A549 (cell line): ENCODE measurements around the gene BMP10.

ENCODE experiments used
- CBX2 ChIP-seq: fragments of 200-600 bp; sonication (generic); IDR thresholded peaks from 2 replicates; pipeline ENCODE4 v1.6.1; 2016; ENCODE audit warnings: low read depth, mild to moderate bottlenecking, borderline replicate concordance
- EP300 ChIP-seq, 2 experiments: fragments of >200 bp; sonication (Bioruptor Twin); formaldehyde crosslinking; IDR thresholded peaks; 2 replicates in 1 of 2; 3 replicates in 1 of 2; pipeline ENCODE4 v1.6.1; 2016 to 2017
- JUN ChIP-seq, 2 experiments: fragments of >200 bp; sonication (Bioruptor Twin); formaldehyde crosslinking; IDR thresholded peaks; 2 replicates in 1 of 2; 3 replicates in 1 of 2; pipeline ENCODE4 v1.6.1; 2016 to 2017
- MYC ChIP-seq: IDR thresholded peaks from 2 replicates; pipeline ENCODE4 v1.6.1; 2012; ENCODE audit warnings: mild to moderate bottlenecking, inconsistent platforms, low read length, improper control_type of control experiment, borderline replicate concordance
- PBX3 ChIP-seq: IDR thresholded peaks from 2 replicates; pipeline ENCODE4 v1.6.1; 2012
- RAD21 ChIP-seq, 2 experiments: fragments of >200 bp in 1 of 2; sonication (Bioruptor Twin) in 1 of 2; formaldehyde crosslinking in 1 of 2; IDR thresholded peaks in 1 of 2; conservative IDR thresholded peaks in 1 of 2; 2 replicates in 1 of 2; 3 replicates in 1 of 2; pipeline ENCODE4 v1.6.1; 2012 to 2018; ENCODE audit warnings: inconsistent platforms in 1 of 2
- TF ChIP-seq, protein P1 (sequence below): fragments of >200 bp; sonication (Bioruptor Twin); formaldehyde crosslinking; IDR thresholded peaks from 3 replicates; pipeline ENCODE4 v1.5.1; 2016
- TF ChIP-seq, protein P2 (sequence below): fragments of 150-350 bp; IDR thresholded peaks from 2 replicates; pipeline ENCODE4 v1.6.1; 2014; ENCODE audit warnings: low read depth, mild to moderate bottlenecking, low read length
- TF ChIP-seq, protein P3 (sequence below): IDR thresholded peaks from 2 replicates; pipeline ENCODE4 v1.6.1; 2012

- TF ChIP-seq JUN (IDR thresholded peaks at IDR 0.05) (no peak), RAD21 (conservative IDR thresholded peaks at IDR 0.05 in 1 of 2, IDR thresholded peaks at IDR 0.05 in 1 of 2) (no peak), EP300 (IDR thresholded peaks at IDR 0.05) (no peak), CBX2 (no peak), MYC (no peak), PBX3 (no peak)
- TF ChIP-seq, protein P1, sequence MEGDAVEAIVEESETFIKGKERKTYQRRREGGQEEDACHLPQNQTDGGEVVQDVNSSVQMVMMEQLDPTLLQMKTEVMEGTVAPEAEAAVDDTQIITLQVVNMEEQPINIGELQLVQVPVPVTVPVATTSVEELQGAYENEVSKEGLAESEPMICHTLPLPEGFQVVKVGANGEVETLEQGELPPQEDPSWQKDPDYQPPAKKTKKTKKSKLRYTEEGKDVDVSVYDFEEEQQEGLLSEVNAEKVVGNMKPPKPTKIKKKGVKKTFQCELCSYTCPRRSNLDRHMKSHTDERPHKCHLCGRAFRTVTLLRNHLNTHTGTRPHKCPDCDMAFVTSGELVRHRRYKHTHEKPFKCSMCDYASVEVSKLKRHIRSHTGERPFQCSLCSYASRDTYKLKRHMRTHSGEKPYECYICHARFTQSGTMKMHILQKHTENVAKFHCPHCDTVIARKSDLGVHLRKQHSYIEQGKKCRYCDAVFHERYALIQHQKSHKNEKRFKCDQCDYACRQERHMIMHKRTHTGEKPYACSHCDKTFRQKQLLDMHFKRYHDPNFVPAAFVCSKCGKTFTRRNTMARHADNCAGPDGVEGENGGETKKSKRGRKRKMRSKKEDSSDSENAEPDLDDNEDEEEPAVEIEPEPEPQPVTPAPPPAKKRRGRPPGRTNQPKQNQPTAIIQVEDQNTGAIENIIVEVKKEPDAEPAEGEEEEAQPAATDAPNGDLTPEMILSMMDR, result no peak
- TF ChIP-seq, protein P2, sequence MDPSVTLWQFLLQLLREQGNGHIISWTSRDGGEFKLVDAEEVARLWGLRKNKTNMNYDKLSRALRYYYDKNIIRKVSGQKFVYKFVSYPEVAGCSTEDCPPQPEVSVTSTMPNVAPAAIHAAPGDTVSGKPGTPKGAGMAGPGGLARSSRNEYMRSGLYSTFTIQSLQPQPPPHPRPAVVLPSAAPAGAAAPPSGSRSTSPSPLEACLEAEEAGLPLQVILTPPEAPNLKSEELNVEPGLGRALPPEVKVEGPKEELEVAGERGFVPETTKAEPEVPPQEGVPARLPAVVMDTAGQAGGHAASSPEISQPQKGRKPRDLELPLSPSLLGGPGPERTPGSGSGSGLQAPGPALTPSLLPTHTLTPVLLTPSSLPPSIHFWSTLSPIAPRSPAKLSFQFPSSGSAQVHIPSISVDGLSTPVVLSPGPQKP, result no peak
- TF ChIP-seq, protein P3, sequence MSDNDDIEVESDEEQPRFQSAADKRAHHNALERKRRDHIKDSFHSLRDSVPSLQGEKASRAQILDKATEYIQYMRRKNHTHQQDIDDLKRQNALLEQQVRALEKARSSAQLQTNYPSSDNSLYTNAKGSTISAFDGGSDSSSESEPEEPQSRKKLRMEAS, result no peak
These were observed 35.5 kb upstream of the BMP10 start for GRCh38 chr2:68906716-68907115.
